Measurements from ENCODE around the gene LCN9.

Gene LCN9

GRCh38 chr9:135661816-135662560 is 1.1 kb upstream of the LCN9 start:
- TF ChIP-seq CTCF (IDR thresholded peaks at IDR 0.05; ENCODE audit: low read depth, low read length) (no peak), MYC (IDR thresholded peaks at IDR 0.05; ENCODE audit: low read depth, low read length) (no peak), MAX (IDR thresholded peaks at IDR 0.05; ENCODE audit: low read depth, low read length) (no peak), POLR2A (IDR thresholded peaks at IDR 0.05; ENCODE audit: extremely low read depth, insufficient read length) (no peak)
- no peak overlapping the region for H3K4me3 ChIP-seq (ENCODE audit: low read depth, low read length)
- no peak for DNase-seq (ENCODE audit: low read depth)

- DNase-seq (ENCODE audit: low read depth) = no peak
- H3K4me3 ChIP-seq (ENCODE audit: low read depth, low read length) = no peak overlapping the region
- TF ChIP-seq CTCF (IDR thresholded peaks at IDR 0.05; ENCODE audit: low read depth, low read length) (no peak), MAX (IDR thresholded peaks at IDR 0.05; ENCODE audit: low read depth, low read length) (no peak), MYC (IDR thresholded peaks at IDR 0.05; ENCODE audit: low read depth, low read length) (no peak), POLR2A (IDR thresholded peaks at IDR 0.05; ENCODE audit: extremely low read depth, insufficient read length) (no peak)
These were observed 302 bp downstream of the LCN9 start for GRCh38 chr9:135663451-135663770.

- TF ChIP-seq MAX (IDR thresholded peaks at IDR 0.05; ENCODE audit: low read depth, low read length) (no peak), POLR2A (IDR thresholded peaks at IDR 0.05; ENCODE audit: extremely low read depth, insufficient read length) (no peak), CTCF (IDR thresholded peaks at IDR 0.05; ENCODE audit: low read depth, low read length) (no peak), MYC (IDR thresholded peaks at IDR 0.05; ENCODE audit: low read depth, low read length) (no peak)
- DNase-seq (ENCODE audit: low read depth) = no peak
- no peak overlapping the region for H3K4me3 ChIP-seq (ENCODE audit: low read depth, low read length)
These were observed 748 bp downstream of the LCN9 start for GRCh38 chr9:135663857-135664256.

- TF ChIP-seq MAX (IDR thresholded peaks at IDR 0.05; ENCODE audit: low read depth, low read length) = no peak
- no peak for TF ChIP-seq CTCF (IDR thresholded peaks at IDR 0.05; ENCODE audit: low read depth, low read length)
- TF ChIP-seq POLR2A (IDR thresholded peaks at IDR 0.05; ENCODE audit: extremely low read depth, insufficient read length) = no peak
- no peak for TF ChIP-seq MYC (IDR thresholded peaks at IDR 0.05; ENCODE audit: low read depth, low read length)
- no peak for DNase-seq (ENCODE audit: low read depth)
- no peak overlapping the region for H3K4me3 ChIP-seq (ENCODE audit: low read depth, low read length)
These were observed 1.2 kb downstream of the LCN9 start for GRCh38 chr9:135664266-135664665.

- TF ChIP-seq CTCF (IDR thresholded peaks at IDR 0.05; ENCODE audit: low read depth, low read length) (no peak), MYC (IDR thresholded peaks at IDR 0.05; ENCODE audit: low read depth, low read length) (no peak), POLR2A (IDR thresholded peaks at IDR 0.05; ENCODE audit: extremely low read depth, insufficient read length) (no peak), MAX (IDR thresholded peaks at IDR 0.05; ENCODE audit: low read depth, low read length) (no peak)
- no peak for DNase-seq (ENCODE audit: low read depth)
- H3K4me3 ChIP-seq (ENCODE audit: low read depth, low read length) = no peak overlapping the region
These were observed 2.0 kb downstream of the LCN9 start for GRCh38 chr9:135664801-135665794.

All from NB4 (cell line).